ENCODE measurements around the gene ZNRF1. TPM values are rescaled to one million over a fixed set of nuclear protein-coding genes. Genes with fewer than 3 reads are reported as not detected.

Gene ZNRF1
- total and polyA plus RNA-seq, 2 of the 8 experiments (the other 6 are each of a cell fraction or from before 2014, with no cell fraction given) = 33.5 to 52.9 TPM

DNA sequence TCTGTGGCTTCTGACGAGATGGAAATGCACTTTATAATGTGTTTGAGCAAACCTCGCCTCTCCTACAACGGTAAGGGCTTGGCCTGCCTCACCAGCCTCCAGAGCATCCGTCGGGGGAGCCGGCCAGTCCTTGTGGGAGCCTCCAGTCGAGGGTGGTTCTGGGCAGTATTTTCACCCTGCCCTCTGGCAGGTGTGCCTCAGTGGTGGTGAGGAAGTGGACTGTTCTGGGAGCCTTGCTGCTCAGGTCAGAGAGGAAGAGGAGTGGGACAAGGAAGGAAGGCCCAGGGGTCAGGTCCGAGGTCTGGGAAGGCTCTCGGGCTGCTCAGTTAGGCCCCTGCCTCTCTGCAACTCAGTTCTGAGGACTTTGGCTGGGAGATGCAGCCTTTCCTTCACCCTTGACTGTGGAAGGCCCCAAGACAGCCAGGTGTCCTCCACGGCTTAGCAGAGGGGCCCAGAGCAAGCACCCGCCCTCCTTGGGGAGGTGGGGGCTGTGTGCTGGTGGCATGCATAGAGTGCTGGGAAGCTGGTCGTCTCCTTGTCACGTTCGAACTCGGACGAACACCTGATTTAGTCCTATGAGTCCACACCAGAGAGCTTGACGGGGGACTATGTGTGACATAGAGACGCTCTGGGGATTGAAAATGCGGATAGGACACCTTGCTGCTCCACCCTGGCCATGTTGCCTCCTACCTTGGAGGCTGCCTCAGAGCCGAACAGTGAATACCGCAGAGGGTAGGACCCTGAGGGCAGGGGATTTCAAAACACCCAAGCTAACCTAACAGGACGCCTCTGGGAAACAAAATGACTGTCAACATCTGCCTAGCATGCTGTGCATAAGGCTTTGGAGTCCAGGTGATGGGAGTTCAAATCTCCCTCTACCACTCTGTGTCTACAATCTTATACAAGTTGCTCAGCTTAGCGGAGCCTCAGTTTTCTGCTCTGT, 95.0 kb downstream of the ZNRF1 start:
- Histone ChIP-seq H3K18ac (ENCODE audit: extremely low read depth, low read length) (no peak overlapping the region), H4K91ac (replicated peaks; ENCODE audit: insufficient read length, low read length) (peak overlapping the region; percentile 58), H2BK5ac (ENCODE audit: low read depth, low read length) (peak overlapping the region; percentile 0; the same call in 1 of the 2 replicates), H3K4ac (replicated peaks; ENCODE audit: insufficient read length, low read depth, low read length) (no peak overlapping the region), H3K9ac (replicated peaks in 1 of 4; ENCODE audit: extremely low read depth in 1 of 4, low read depth in 3 of 4, low read length in 3 of 4) (no peak overlapping the region), H2BK12ac (ENCODE audit: low read depth, low read length) (no peak overlapping the region), H3K27me3 (replicated peaks in 1 of 4; ENCODE audit: control insufficient read depth in 3 of 4, extremely low read depth in 1 of 4, insufficient read depth in 3 of 4, low read length in 3 of 4) (no peaks in the 10 kb centered on the region), H3K14ac (ENCODE audit: insufficient read length) (no peak overlapping the region), H3K4me1 (replicated peaks in 1 of 4; ENCODE audit: control insufficient read depth in 3 of 4, insufficient read depth in 4 of 4, low read length in 3 of 4) (peaks cover 21 to 35% (median 21%) of the 10 kb centered on the region in 4 experiments), H4K8ac (ENCODE audit: extremely low read depth, insufficient read depth, low read length) (no peak overlapping the region), H3K4me3 (ENCODE audit: extremely low read depth in 1 of 4, insufficient read depth in 2 of 4, low read depth in 3 of 4, low read length in 4 of 4) (no peak overlapping the region), H3K56ac (replicated peaks; ENCODE audit: insufficient read length, low read depth, low read length) (no peak overlapping the region), H4K20me1 (replicated peaks in 1 of 2; ENCODE audit: control insufficient read depth in 1 of 2, insufficient read depth in 2 of 2, low read length in 2 of 2) (peaks cover 8 to 20% of the 10 kb centered on the region in 2 experiments), H2BK20ac (ENCODE audit: low read length) (no peak overlapping the region), H3K4me2 (ENCODE audit: insufficient read depth in 1 of 2, low read depth in 2 of 2, low read length in 2 of 2) (no peak overlapping the region), H4K5ac (ENCODE audit: insufficient read length, low read depth, low read length) (no peak overlapping the region), H2AK5ac (ENCODE audit: low read depth, low read length) (0 out of 2 replicates have a peak overlapping the region, but pooled peaks have one; percentile 7), H2BK120ac (replicated peaks; ENCODE audit: low read depth, low read length) (no peak overlapping the region), H3K79me2 (ENCODE audit: control insufficient read depth in 1 of 2, insufficient read depth in 2 of 2, low read length in 2 of 2) (peaks cover 0 to 39% of the 10 kb centered on the region in 2 experiments; a peak in 2 of 4 replicates), H2BK15ac (ENCODE audit: low read length) (no peak overlapping the region), H3K9me3 (ENCODE audit: insufficient read depth in 2 of 2, low read depth in 1 of 2, low read length in 1 of 2) (no peaks in the 10 kb centered on the region), H3K36me3 (ENCODE audit: control insufficient read depth in 2 of 4, insufficient read depth in 4 of 4, low read length in 3 of 4) (no peaks in the 10 kb centered on the region), H3K79me1 (ENCODE audit: low read depth, low read length) (peaks cover 15% of the 10 kb centered on the region), H3K27ac (ENCODE audit: low read depth, low read length) (no peak overlapping the region), H3K23me2 (ENCODE audit: low read depth, low read length) (no peaks in the 10 kb centered on the region), H2AFZ (ENCODE audit: low read length) (no peak overlapping the region), H3K23ac (ENCODE audit: insufficient read length) (no peak overlapping the region)
- POLR2A ChIA-PET (ENCODE audit: partially characterized antibody) = interaction anchor here (0.9 to 1.4 kb wide), 2 partner anchors 17 to 86 kb away, joined by 3 to 5 read pairs; no protein-coding TSS in a partner anchor
- WGBS, 2 experiments (ENCODE audit: extremely low coverage in 1 of 2, insufficient coverage in 1 of 2, insufficient read length in 1 of 2, insufficient replicate concordance in 2 of 2, low coverage in 1 of 2, low lambda C conversion rate in 2 of 2, missing lambda C conversion rate in 1 of 2) = 87% methylated on average over 23 of the region's 23 CpGs; no CpG with 5 or more reads in 1 of the 2 experiments
- no peak for DNase-seq (ENCODE audit: low read depth in 1 of 2, low spot score in 2 of 2)
- no peak for FAIRE-seq
- CTCF ChIA-PET (ENCODE audit: partially characterized antibody) = interaction anchor here (0.8 to 13.7 kb wide), 4 partner anchors 16 to 96 kb away, joined by 3 to 90 read pairs (median 4); no protein-coding TSS in a partner anchor
- TF ChIP-seq BACH1 (IDR thresholded peaks at IDR 0.05; ENCODE audit: low read length) = no peak
- TF ChIP-seq SIRT6 (IDR thresholded peaks at IDR 0.05; ENCODE audit: low read length) = no peak
- no peak for TF ChIP-seq SP4 (IDR thresholded peaks at IDR 0.05; ENCODE audit: low read length)
- TF ChIP-seq YY1 (IDR thresholded peaks at IDR 0.05; ENCODE audit: low read depth, low read length) = no peak
- no peak for TF ChIP-seq RXRA (IDR thresholded peaks at IDR 0.05; ENCODE audit: insufficient read depth, low read depth, low read length)
- no peak for TF ChIP-seq HDAC6 (IDR thresholded peaks at IDR 0.05; ENCODE audit: low read depth, low read length)
- TF ChIP-seq NRF1 (IDR thresholded peaks at IDR 0.05; ENCODE audit: low read depth, low read length) = no peak
- TF ChIP-seq TBP (IDR thresholded peaks at IDR 0.05; ENCODE audit: low read depth, low read length) = no peak
- TF ChIP-seq, protein P1, sequence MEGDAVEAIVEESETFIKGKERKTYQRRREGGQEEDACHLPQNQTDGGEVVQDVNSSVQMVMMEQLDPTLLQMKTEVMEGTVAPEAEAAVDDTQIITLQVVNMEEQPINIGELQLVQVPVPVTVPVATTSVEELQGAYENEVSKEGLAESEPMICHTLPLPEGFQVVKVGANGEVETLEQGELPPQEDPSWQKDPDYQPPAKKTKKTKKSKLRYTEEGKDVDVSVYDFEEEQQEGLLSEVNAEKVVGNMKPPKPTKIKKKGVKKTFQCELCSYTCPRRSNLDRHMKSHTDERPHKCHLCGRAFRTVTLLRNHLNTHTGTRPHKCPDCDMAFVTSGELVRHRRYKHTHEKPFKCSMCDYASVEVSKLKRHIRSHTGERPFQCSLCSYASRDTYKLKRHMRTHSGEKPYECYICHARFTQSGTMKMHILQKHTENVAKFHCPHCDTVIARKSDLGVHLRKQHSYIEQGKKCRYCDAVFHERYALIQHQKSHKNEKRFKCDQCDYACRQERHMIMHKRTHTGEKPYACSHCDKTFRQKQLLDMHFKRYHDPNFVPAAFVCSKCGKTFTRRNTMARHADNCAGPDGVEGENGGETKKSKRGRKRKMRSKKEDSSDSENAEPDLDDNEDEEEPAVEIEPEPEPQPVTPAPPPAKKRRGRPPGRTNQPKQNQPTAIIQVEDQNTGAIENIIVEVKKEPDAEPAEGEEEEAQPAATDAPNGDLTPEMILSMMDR (IDR thresholded peaks at IDR 0.05; ENCODE audit: control extremely low read depth in 1 of 3, insufficient read depth in 1 of 3, low read depth in 1 of 3, low read length in 3 of 3) = no peak
- no peak for TF ChIP-seq TEAD4 (IDR thresholded peaks at IDR 0.05; ENCODE audit: low read depth, low read length)

Measured in H1 (cell line).